ENCODE results near the gene PTPRK. TPM values are rescaled to one million over a fixed set of nuclear protein-coding genes. Genes with fewer than 3 reads are reported as not detected.
A peak's percentile ranks its signal among the peaks of the same experiment; 100 is the strongest.

Gene PTPRK
- total and polyA plus RNA-seq, 2 of the 13 experiments (the other 11 are each of a cell fraction or from before 2014, with no cell fraction given), result 43.6 to 98.3 TPM

DNA sequence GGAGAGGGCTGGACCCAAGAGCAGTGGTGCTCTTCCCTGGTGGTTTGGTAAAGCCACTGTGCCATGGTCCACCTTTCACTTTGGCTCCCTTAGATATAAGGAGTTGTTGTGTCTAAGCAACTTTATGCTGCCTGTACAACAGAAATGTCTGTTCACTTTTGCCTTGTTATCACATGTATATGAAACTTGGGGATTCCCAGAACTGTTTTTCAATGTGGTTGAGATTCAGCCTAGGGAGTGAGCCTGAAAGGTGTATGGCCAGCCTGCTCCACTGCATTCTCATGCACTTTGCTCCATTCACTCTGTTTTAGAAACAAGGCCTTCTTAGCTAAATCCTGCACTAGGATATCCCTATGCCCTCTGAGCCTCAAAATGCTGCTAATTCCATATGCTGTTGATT is 385.1 kb downstream of the PTPRK start:
- Histone ChIP-seq H3K4me3 (replicated peaks in 1 of 3; ENCODE audit: insufficient read depth in 1 of 3, low read depth in 2 of 3, low read length in 3 of 3) (no peak overlapping the region), H3K9me3 (ENCODE audit: low read length) (no peaks in the 10 kb centered on the region), H3K27me3 (ENCODE audit: control insufficient read depth in 1 of 2, insufficient read depth in 2 of 2, low read length in 2 of 2) (no peaks in the 10 kb centered on the region), H3K4me2 (ENCODE audit: low read depth, low read length) (no peak overlapping the region), H3K4me1 (ENCODE audit: insufficient read depth, low read length) (peaks cover 6% of the 10 kb centered on the region), H3K9ac (ENCODE audit: insufficient read depth, low read depth, low read length) (no peak overlapping the region), H3K79me2 (ENCODE audit: insufficient read depth, low read length) (no peaks in the 10 kb centered on the region), H2AFZ (ENCODE audit: low read length) (no peak overlapping the region), H4K20me1 (ENCODE audit: insufficient read depth, low read length) (no peaks in the 10 kb centered on the region; the same call in 1 of the 2 replicates), H3K36me3 (replicated peaks in 1 of 2; ENCODE audit: control insufficient read depth in 1 of 2, insufficient read depth in 2 of 2, low read length in 2 of 2) (no peaks in the 10 kb centered on the region; a peak in 1 of 5 replicates), H3K27ac (ENCODE audit: extremely low read length, insufficient read depth, low read length) (no peak overlapping the region)
- peak; percentile 28; the same call in 1 of the 3 replicates for ATAC-seq
- no peak for DNase-seq (ENCODE audit: low spot score)
- in situ Hi-C loops (cut with HindIII; ENCODE audit: extremely low pct_ligation_motif_present, low pct_unique_long_range_greater_than_20kb), result no loop called here
- BruUV-seq (replicated peaks), result no TSS peak
- ChIA-PET POLR2A (no interaction called here), CTCF (ENCODE audit: low intra/inter-chr PET ratio, low total read pairs) (no interaction called here)
- TF ChIP-seq NCOA2 (CRISPR knock-in tag; IDR thresholded peaks at IDR 0.05), result no peak
- no peak for TF ChIP-seq TP53 (CRISPR knock-in tag; conservative IDR thresholded peaks at IDR 0.05)
- no peak for TF ChIP-seq SRSF1 (optimal IDR thresholded peaks at IDR 0.05; ENCODE audit: low read depth, low read length)
- TF ChIP-seq ASH2L (IDR thresholded peaks at IDR 0.05; ENCODE audit: insufficient read length, low read depth, low read length), result no peak
- no peak for TF ChIP-seq THAP11 (CRISPR knock-in tag; IDR thresholded peaks at IDR 0.05)
- TF ChIP-seq, protein P1, sequence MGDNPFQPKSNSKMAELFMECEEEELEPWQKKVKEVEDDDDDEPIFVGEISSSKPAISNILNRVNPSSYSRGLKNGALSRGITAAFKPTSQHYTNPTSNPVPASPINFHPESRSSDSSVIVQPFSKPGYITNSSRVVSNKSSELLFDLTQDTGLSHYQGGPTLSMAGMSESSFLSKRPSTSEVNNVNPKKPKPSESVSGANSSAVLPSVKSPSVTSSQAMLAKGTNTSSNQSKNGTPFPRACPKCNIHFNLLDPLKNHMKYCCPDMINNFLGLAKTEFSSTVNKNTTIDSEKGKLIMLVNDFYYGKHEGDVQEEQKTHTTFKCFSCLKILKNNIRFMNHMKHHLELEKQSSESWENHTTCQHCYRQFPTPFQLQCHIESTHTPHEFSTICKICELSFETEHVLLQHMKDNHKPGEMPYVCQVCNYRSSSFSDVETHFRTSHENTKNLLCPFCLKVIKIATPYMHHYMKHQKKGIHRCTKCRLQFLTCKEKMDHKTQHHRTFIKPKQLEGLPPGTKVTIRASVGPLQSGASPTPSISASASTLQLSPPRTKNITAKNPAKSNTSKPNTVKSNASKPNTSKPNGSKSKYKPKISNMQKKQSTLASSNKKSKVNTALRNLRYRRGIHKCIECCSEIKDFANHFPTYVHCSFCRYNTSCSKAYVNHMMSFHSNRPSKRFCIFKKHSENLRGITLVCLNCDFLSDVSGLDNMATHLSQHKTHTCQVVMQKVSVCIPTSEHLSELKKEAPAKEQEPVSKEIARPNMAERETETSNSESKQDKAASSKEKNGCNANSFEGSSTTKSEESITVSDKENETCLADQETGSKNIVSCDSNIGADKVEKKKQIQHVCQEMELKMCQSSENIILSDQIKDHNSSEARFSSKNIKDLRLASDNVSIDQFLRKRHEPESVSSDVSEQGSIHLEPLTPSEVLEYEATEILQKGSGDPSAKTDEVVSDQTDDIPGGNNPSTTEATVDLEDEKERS (CRISPR knock-in tag; IDR thresholded peaks at IDR 0.05), result no peak
- no peak for TF ChIP-seq TAF15 (IDR thresholded peaks at IDR 0.05; ENCODE audit: low read depth, low read length, poor library complexity, severe bottlenecking)
- TF ChIP-seq GABPB1 (CRISPR knock-in tag; IDR thresholded peaks at IDR 0.05), result no peak
- no peak for TF ChIP-seq SATB2 (CRISPR knock-in tag; IDR thresholded peaks at IDR 0.05)
- TF ChIP-seq ZNF549 (CRISPR knock-in tag; IDR thresholded peaks at IDR 0.05), result no peak
- TF ChIP-seq HBP1 (CRISPR knock-in tag; IDR thresholded peaks at IDR 0.05; ENCODE audit: low read depth), result no peak
- no peak for TF ChIP-seq TCF7 (IDR thresholded peaks at IDR 0.05; ENCODE audit: low read depth)
- no peak for TF ChIP-seq KDM2A (CRISPR knock-in tag; IDR thresholded peaks at IDR 0.05; ENCODE audit: borderline replicate concordance, low read depth)
- intact Hi-C loops (cut with micrococcal nuclease; ENCODE audit: unreplicated experiment), result no loop called here
- FAIRE-seq, result no peak

Data from HepG2 (cell line).